ENCODE data around the gene HLA-DRA. TPM values are rescaled to one million over a fixed set of nuclear protein-coding genes. Genes with fewer than 3 reads are reported as not detected.
A peak's percentile ranks its signal among the peaks of the same experiment; 100 is the strongest.
"Not testable (repeated sequence)": the region's sequence is repeated elsewhere in the genome, so short reads cannot be mapped to it uniquely, and the experiment has no call there.

Gene HLA-DRA
- total RNA-seq, 2 experiments from 2014 or later, result 1.1 to 1.6 TPM

DNA sequence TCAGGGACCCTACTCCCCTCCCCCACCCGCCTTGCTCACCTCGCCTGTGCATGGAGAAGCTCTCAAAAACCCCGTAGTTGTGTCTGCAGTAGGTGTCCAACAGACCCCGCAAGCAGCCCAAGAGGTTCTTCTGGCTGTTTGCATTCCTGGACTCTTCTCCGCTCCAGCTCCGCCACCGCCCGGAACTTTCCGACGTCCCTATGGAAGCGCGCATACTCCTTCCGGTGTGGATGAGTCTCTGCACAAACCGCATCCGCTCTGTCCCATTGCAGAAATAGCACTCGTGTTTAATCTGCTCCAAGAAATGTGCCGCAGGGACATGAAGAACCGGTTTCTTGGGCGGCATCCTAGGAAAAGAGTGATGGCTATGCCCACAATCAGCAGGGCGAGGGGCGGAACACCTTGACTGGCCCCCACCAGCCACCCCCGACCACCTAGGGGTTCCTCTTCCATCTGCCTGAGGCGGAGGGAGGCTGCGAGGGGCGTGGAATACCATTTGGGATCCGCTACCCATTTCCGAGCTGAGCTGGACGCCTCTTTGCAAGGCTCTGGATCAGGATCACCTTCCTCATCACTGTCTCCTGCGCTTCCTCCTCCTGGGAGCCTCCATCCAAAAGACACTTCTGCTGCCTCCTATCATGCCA lies 20.2 kb downstream of the HLA-DRA start:
- no peaks in the 10 kb centered on the region for H3K36me3 Mint-ChIP-seq (ENCODE audit: low read depth)
- no peak overlapping the region for H3K27ac Mint-ChIP-seq
- intact Hi-C loops (cut with micrococcal nuclease), result loop anchor here (5.0 kb wide), 1 partner anchor 93 kb away; no protein-coding TSS in a partner anchor
- peak; percentile 11 for DNase-seq
- H3K4me1 Mint-ChIP-seq (ENCODE audit: low read depth), result peaks cover 15% of the 10 kb centered on the region
- H3K27me3 Mint-ChIP-seq (ENCODE audit: low read depth), result peaks cover 51% of the 10 kb centered on the region
- peak overlapping the region; percentile 69 for H3K4me3 Mint-ChIP-seq
- CTCF ChIA-PET, result interaction anchor here (0.9 to 1.2 kb wide), 2 partner anchors 46 to 232 kb away, joined by 3 read pairs; no protein-coding TSS in a partner anchor
- H3K9me3 Mint-ChIP-seq, result peaks cover 1% of the 10 kb centered on the region

DNA sequence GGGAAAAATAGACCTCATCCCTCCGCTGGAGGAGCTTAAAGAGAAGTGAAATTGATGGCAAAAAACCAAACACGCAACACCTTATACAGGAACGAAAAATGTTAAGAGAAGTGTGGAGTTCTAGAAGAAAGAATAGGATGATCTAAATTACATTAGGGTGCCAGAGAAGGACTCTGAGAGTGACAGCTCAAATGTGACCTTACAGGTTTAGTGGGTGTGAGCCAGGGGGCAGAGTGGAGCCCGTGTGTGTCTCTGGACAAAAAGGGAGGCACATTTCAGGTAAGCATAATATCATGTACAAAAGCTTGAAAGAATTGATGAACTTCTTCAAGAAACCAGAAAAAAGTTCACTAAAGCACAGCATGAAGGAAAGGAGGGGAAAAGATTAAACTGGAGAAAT lies 20.8 kb downstream of the HLA-DRA start:
- Mint-ChIP-seq H3K4me1 (ENCODE audit: low read depth) (peaks cover 15% of the 10 kb centered on the region), H3K36me3 (ENCODE audit: low read depth) (no peaks in the 10 kb centered on the region), H3K27ac (no peak overlapping the region), H3K4me3 (peak overlapping the region; percentile 69), H3K9me3 (peaks cover 4% of the 10 kb centered on the region), H3K27me3 (ENCODE audit: low read depth) (peaks cover 53% of the 10 kb centered on the region)
- peak; percentile 24 for DNase-seq
- CTCF ChIA-PET, result interaction anchor here (0.9 to 1.2 kb wide), 2 partner anchors 47 to 231 kb away, joined by 3 read pairs; no protein-coding TSS in a partner anchor
- intact Hi-C loops (cut with micrococcal nuclease), result loop anchor here (5.0 kb wide), 1 partner anchor 93 kb away; no protein-coding TSS in a partner anchor

DNA sequence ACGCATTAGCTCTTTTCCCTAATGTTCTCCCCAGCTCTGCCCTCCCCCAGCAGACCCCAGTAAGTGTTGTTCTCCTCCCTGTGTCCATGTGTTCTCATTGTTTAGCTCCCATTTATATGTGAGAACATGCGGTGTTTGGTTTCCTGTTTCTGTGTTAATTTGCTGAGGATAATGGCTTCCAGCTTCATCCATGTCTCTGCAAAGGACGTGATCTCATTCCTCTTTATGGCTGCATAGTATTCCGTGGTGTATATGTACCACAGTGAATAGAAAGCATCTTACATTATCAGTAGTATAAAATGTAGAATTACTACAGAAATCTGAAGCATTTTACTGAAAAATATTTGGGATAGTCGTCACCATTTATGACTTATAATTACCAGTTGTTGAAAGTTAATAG lies 21.8 kb downstream of the HLA-DRA start:
- no peak for DNase-seq
- intact Hi-C loops (cut with micrococcal nuclease), result loop anchor here (5.0 kb wide), 1 partner anchor 94 kb away; no protein-coding TSS in a partner anchor
- H3K27ac Mint-ChIP-seq, result no peak overlapping the region
- no peaks in the 10 kb centered on the region for H3K36me3 Mint-ChIP-seq (ENCODE audit: low read depth)
- no peak overlapping the region for H3K4me3 Mint-ChIP-seq
- peaks cover 15% of the 10 kb centered on the region for H3K4me1 Mint-ChIP-seq (ENCODE audit: low read depth)
- H3K27me3 Mint-ChIP-seq (ENCODE audit: low read depth), result peaks cover 47% of the 10 kb centered on the region
- peaks cover 4% of the 10 kb centered on the region for H3K9me3 Mint-ChIP-seq
- CTCF ChIA-PET, result interaction anchor here (1.7 kb wide), 1 partner anchor 230 kb away, joined by 3 read pairs; no protein-coding TSS in a partner anchor

DNA sequence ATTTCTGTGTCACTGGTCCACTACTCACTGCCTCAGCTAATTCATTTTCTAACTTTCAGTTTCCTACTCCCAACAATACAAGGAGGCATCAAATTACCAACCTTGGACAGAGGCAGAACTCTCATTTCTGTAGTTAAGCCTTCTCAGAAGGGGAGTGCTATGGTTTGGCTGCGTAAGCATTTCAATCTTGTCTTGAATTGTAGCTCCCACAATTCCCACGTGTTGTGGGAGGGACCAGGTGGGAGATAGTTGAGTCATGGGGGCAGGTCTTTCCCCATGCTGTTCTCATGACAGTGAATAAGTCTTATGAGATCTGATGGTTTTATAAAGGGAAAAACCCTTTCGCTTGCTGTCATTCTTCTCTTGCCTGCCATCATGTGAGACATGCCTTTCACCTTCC lies 22.9 kb downstream of the HLA-DRA start:
- Mint-ChIP-seq H3K27ac (no peak overlapping the region), H3K4me1 (ENCODE audit: low read depth) (peaks cover 15% of the 10 kb centered on the region), H3K36me3 (ENCODE audit: low read depth) (no peaks in the 10 kb centered on the region), H3K27me3 (ENCODE audit: low read depth) (peaks cover 39% of the 10 kb centered on the region), H3K4me3 (no peak overlapping the region), H3K9me3 (peaks cover 6% of the 10 kb centered on the region)
- peak; percentile 64 for DNase-seq
- CTCF ChIA-PET, result interaction anchor here (0.7 to 1.7 kb wide), 3 partner anchors 17 to 229 kb away, joined by 3 to 4 read pairs (median 3); no protein-coding TSS in a partner anchor
- intact Hi-C loops (cut with micrococcal nuclease), result loop anchor here (5.0 kb wide), 1 partner anchor 95 kb away; no protein-coding TSS in a partner anchor

DNA sequence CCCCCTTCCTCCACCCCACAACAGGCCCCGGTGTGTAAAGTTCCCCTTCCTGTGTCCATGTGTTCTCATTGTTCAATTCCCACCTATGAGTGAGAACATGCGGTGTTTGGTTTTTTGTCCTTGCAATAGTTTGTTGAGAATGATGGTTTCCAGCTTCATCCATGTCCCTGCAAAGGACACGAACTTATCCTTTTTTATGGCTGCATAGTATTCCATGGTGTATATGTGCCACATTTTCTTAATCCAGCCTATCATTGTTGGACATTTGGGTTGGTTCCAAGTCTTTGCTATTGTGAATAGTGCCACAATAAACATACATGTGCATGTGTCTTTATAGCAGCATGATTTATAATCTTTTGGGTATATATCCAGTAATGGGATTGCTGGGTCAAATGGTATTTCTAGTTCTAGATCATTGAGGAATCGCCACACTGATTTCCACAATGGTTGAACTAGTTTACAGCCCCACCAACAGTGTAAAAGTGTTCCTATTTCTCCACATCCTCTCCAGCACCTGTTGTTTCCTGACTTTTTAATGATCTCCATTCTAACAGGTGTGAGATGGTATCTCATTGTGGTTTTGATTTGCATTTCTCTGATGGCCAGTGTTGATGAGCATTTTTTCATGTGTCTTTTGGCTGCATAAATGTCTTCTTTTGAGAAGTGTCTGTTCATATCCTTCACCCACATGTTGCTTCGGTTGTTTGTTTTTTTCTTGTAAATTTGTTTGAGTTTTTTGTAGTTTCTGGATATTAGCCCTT lies 28.2 kb downstream of the HLA-DRA start:
- intact Hi-C loops (cut with micrococcal nuclease); H3K4me3 Mint-ChIP-seq; H3K9me3 Mint-ChIP-seq; DNase-seq; H3K36me3 Mint-ChIP-seq (ENCODE audit: low read depth); H3K27ac Mint-ChIP-seq; H3K4me1 Mint-ChIP-seq (ENCODE audit: low read depth); CTCF ChIA-PET: not testable (repeated sequence)
- H3K27me3 Mint-ChIP-seq (ENCODE audit: low read depth), result peaks cover 18% of the 10 kb centered on the region

DNA sequence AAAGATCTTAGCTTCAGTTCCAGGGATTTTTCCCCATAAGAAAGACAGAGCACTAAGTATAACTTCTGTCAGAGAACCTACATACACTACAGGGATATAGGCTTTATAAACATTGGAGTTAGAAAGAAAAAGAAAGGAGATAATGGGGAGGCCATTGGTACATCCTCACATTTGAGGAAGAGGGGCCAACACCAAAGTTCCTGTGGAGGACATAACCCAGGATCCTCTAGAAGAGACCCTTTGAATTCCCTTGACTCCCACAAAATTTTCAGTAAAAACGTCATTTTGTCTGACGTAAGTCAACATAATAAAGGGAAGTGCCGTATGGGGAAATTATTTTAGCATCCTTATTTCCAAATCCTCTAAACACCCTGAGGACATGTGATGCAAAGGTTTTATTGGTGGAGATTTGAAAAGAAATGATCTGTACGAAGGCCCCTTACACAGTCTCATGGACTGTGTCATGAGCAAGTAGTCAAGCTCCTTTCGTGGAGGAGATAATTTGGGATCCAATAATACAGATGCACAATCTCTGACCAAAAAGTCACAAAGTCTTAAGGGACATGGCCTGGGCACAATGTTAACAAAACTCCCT lies 33.2 kb downstream of the HLA-DRA start:
- no peak for DNase-seq
- CTCF ChIA-PET, result no interaction called here
- H3K4me1 Mint-ChIP-seq (ENCODE audit: low read depth), result no peaks in the 10 kb centered on the region
- intact Hi-C loops (cut with micrococcal nuclease), result no loop called here
- H3K27ac Mint-ChIP-seq, result no peak overlapping the region
- peaks cover 15% of the 10 kb centered on the region for H3K27me3 Mint-ChIP-seq (ENCODE audit: low read depth)
- no peaks in the 10 kb centered on the region for H3K36me3 Mint-ChIP-seq (ENCODE audit: low read depth)
- no peak overlapping the region for H3K4me3 Mint-ChIP-seq
- no peaks in the 10 kb centered on the region for H3K9me3 Mint-ChIP-seq

DNA sequence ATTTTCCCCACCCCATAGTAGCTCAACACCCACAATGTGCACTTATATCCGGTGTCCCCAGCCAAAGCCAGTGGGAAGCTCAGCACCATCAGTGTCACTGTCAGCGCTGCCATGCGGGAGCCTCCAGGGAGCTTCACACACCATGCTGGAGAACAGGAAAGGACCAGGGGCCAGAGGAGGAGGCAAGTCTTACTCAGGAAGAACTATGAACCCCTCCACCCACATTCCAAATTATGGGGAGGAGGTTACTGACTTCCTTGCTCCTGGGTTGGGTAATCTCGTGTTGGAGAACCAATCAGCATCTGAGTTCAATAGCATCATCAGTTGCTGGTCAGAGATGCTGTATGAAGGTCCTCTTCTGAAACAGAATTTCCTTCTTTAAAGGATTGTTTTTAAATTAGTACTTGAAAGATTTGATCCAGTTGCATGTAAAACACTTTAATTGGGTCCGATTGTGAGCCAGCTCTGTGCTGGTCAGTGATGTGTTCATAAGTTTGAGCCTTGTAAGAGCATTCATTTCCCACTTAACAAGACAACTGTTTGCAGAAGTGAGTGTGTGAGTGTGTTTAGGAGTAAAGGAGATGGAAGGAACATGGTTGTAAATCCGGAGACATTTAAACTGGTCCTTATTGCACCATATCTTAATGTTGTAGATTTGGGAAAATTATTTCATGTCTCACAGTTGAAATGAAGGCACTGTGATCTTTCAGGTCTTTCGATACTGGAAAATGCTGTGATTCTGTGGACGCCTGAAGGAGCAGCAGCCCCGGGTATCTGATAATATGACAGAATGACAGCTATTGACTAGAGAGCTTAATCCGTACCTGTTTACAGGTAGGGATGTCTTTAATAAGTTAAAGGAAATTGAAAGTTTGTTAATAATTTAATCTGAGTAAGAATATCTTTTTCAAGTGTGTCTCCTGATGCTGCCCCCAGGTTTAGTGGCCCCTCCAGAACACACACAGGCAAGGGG lies 34.0 kb downstream of the HLA-DRA start:
- H3K27ac Mint-ChIP-seq; CTCF ChIA-PET; H3K36me3 Mint-ChIP-seq (ENCODE audit: low read depth); intact Hi-C loops (cut with micrococcal nuclease); H3K4me1 Mint-ChIP-seq (ENCODE audit: low read depth); H3K4me3 Mint-ChIP-seq; DNase-seq; H3K9me3 Mint-ChIP-seq: not testable (repeated sequence)
- H3K27me3 Mint-ChIP-seq (ENCODE audit: low read depth), result peaks cover 15% of the 10 kb centered on the region

DNA sequence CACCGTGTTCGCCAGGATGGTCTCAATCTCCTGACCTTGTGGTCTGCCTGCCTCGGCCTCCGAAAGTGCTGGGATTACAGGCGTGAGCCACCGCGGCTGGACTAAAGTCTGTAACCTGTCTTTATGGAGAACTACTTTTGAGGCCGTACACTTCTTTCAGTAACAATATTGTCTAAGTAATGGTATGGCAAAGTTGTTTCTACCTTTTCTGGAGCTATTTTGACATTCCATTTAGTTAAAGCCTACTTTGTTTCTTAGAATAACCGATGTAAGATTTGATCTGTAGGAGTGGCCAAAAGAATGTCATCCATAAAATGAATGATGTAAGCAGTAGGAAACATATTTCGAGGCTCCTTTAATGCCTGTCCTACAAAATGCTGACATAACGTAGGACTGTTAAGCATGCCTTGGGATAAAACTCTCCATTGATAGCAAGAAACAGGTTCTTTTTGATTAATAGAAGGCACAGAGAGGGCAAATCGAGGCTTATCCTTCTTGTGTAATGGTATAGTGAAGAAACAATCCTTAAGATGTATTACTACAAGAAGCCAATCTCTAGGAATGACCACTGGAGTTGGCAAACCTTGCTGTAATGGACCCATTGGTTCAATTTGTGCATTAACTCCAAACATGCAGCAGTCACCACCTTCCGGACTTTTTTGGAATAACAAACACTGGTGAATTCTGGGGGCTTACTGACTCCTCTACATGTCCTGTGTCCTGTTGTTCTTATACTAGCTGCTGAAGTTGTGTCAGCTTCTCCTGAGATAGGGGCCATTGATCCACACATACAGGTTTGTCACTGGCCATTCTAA lies 35.9 kb downstream of the HLA-DRA start:
- H3K27me3 Mint-ChIP-seq (ENCODE audit: low read depth), result peaks cover 13% of the 10 kb centered on the region
- H3K4me1 Mint-ChIP-seq (ENCODE audit: low read depth), result no peaks in the 10 kb centered on the region
- H3K4me3 Mint-ChIP-seq, result no peak overlapping the region
- no peaks in the 10 kb centered on the region for H3K36me3 Mint-ChIP-seq (ENCODE audit: low read depth)
- no peak for DNase-seq
- CTCF ChIA-PET, result no interaction called here
- H3K9me3 Mint-ChIP-seq, result no peaks in the 10 kb centered on the region
- intact Hi-C loops (cut with micrococcal nuclease), result no loop called here
- H3K27ac Mint-ChIP-seq, result no peak overlapping the region

DNA sequence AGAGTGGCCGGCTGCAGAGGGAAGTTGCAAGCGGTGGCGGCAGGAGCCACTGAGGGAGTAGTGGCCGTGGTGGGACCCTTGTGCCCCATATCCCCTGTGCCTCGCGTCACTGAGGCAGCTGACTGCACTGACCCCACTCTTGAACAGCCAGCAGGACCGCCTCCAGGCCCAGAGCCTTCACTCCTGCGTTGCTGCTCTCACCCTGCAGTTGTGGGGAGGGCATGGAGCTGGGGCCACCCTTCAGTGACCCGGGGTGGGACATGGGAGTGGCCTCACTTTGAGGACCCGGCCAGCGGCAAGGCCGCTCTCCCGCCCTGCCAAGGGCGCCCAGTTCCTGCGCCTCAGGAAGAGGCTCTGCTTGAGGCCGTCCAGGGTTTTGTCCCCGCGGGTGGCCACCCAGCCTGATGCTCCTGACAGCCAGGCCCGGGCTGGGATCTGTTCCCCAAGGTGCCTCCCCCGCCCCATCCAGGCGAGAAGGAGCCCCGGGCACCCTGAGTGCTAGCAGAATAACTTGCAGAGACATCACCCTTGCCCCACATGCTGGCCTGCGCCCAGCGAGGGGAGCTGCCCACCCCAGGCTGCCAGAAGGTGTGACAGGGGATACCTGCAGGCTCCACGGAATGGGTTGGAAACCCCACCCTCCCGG lies 44.4 kb downstream of the HLA-DRA start:
- no peak for DNase-seq
- no peak overlapping the region for H3K4me3 Mint-ChIP-seq
- CTCF ChIA-PET, result no interaction called here
- H3K27me3 Mint-ChIP-seq (ENCODE audit: low read depth), result no peaks in the 10 kb centered on the region
- intact Hi-C loops (cut with micrococcal nuclease), result no loop called here
- no peaks in the 10 kb centered on the region for H3K36me3 Mint-ChIP-seq (ENCODE audit: low read depth)
- no peak overlapping the region for H3K27ac Mint-ChIP-seq
- no peaks in the 10 kb centered on the region for H3K9me3 Mint-ChIP-seq
- no peaks in the 10 kb centered on the region for H3K4me1 Mint-ChIP-seq (ENCODE audit: low read depth)

DNA sequence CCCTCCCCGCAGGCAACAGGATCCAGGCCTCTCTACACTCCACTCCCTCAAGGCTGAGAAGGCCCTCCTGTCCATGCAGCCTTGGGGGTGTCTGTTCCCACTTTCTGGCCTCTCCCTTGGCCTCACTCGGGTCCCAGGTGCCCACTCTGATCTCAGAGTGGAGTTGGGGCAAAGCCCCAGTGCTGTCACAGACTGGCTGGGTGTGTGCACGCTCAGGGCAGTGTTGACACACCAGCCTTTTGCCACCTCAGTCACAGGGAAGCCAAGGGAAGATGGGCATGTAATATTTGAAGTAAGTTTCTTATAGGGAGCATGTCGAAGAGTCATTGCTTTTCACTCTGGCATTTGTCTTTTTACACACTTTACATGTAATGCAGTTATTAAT lies 44.9 kb downstream of the HLA-DRA start:
- no peak for DNase-seq
- no peaks in the 10 kb centered on the region for H3K27me3 Mint-ChIP-seq (ENCODE audit: low read depth)
- no peaks in the 10 kb centered on the region for H3K4me1 Mint-ChIP-seq (ENCODE audit: low read depth)
- no peak overlapping the region for H3K27ac Mint-ChIP-seq
- no peak overlapping the region for H3K4me3 Mint-ChIP-seq
- CTCF ChIA-PET, result no interaction called here
- H3K9me3 Mint-ChIP-seq, result no peaks in the 10 kb centered on the region
- no peaks in the 10 kb centered on the region for H3K36me3 Mint-ChIP-seq (ENCODE audit: low read depth)
- intact Hi-C loops (cut with micrococcal nuclease), result no loop called here

DNA sequence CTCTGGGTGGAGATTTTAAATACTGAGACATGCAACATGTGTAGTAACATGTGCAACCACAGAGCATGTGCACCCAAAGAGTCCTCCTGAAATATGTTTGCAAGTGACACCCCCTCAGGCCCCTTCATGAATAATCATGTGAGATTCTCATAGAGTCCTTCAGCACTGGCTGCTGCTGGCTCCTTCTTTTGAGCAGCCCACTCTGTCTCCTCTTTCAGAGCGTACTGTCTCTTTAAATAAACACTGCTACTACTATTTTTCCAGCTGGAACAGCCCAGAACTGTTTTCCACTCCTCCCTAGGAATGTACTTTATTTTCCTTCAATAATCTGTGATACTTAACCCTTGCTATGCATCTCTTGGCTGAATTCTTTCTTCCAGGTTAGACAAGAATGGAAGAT lies 48.4 kb downstream of the HLA-DRA start:
- H3K4me1 Mint-ChIP-seq (ENCODE audit: low read depth), result no peaks in the 10 kb centered on the region
- DNase-seq, result no peak
- no peak overlapping the region for H3K4me3 Mint-ChIP-seq
- CTCF ChIA-PET, result no interaction called here
- H3K27ac Mint-ChIP-seq, result no peak overlapping the region
- no peaks in the 10 kb centered on the region for H3K27me3 Mint-ChIP-seq (ENCODE audit: low read depth)
- no peaks in the 10 kb centered on the region for H3K36me3 Mint-ChIP-seq (ENCODE audit: low read depth)
- intact Hi-C loops (cut with micrococcal nuclease), result no loop called here
- H3K9me3 Mint-ChIP-seq, result no peaks in the 10 kb centered on the region

Data from activated naive CD4-positive, alpha-beta T cell treated with anti-CD3 and anti-CD28 coated beads for 36 hours (primary cell).